Measurements from ENCODE around the gene AFF3.
"Not testable (repeated sequence)": the region's sequence is repeated elsewhere in the genome, so short reads cannot be mapped to it uniquely, and the experiment has no call there.

The AFF3 gene

GRCh38 chr2:99953750-99954149 lies 188.6 kb downstream of the AFF3 start:
- H3K27ac ChIP-seq, result no peak overlapping the region
- TF ChIP-seq, protein P1, sequence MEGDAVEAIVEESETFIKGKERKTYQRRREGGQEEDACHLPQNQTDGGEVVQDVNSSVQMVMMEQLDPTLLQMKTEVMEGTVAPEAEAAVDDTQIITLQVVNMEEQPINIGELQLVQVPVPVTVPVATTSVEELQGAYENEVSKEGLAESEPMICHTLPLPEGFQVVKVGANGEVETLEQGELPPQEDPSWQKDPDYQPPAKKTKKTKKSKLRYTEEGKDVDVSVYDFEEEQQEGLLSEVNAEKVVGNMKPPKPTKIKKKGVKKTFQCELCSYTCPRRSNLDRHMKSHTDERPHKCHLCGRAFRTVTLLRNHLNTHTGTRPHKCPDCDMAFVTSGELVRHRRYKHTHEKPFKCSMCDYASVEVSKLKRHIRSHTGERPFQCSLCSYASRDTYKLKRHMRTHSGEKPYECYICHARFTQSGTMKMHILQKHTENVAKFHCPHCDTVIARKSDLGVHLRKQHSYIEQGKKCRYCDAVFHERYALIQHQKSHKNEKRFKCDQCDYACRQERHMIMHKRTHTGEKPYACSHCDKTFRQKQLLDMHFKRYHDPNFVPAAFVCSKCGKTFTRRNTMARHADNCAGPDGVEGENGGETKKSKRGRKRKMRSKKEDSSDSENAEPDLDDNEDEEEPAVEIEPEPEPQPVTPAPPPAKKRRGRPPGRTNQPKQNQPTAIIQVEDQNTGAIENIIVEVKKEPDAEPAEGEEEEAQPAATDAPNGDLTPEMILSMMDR (conservative IDR thresholded peaks at IDR 0.05), result no peak

- TF ChIP-seq, protein P1 (conservative IDR thresholded peaks at IDR 0.05), result no peak
- H3K27ac ChIP-seq, result no peak overlapping the region
Measured at GRCh38 chr2:99949963-99950362, 192.4 kb downstream of the AFF3 start.

- TF ChIP-seq, protein P1 (conservative IDR thresholded peaks at IDR 0.05), result no peak
- H3K27ac ChIP-seq, result no peak overlapping the region
Measured at GRCh38 chr2:99949530-99949929, 192.9 kb downstream of the AFF3 start.

DNA sequence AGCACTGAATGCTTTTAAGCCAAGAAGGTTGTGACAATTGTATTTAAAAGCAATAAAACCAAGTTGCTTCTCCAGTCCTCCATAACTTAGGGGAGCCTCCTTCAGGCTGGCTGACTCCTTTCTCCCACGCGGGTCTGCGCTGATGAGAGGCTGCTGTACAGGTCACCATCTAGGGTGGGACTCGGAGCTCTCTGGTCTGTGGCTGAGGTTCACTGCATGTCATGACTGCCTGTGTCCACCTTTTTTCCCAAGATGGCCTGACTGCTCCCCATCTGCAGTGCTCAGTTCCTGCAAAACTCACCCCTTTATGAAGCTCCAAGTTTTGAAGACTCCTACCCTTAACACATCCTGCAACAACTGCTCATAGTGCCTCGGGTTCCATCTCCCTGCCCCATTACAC lies 194.4 kb downstream of the AFF3 start:
- TF ChIP-seq, protein P1 (conservative IDR thresholded peaks at IDR 0.05), result no peak
- no peak overlapping the region for H3K27ac ChIP-seq

DNA sequence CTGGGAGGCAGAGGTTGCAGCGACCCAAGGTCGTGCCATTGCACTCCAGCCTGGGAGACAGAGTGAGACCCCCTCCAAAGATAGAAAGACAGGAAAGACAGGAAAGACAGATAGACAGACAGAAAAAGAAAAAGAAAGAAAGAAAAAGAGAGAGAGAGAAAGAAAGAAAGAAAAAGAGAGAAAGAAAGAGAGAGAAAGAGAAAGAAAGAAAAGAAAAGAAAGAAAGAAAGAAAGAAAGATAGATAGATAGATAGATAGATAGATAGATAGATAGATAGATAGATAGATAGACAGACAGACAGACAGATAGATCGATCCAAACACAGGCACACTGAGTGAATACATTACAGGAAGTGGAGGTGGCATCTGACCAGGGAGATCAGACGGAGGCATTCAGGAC lies 195.0 kb downstream of the AFF3 start:
- not testable (repeated sequence) for H3K27ac ChIP-seq

- H3K27ac ChIP-seq, result no peak overlapping the region
- TF ChIP-seq, protein P1 (conservative IDR thresholded peaks at IDR 0.05), result no peak
Measured at GRCh38 chr2:99944019-99944418, 198.4 kb downstream of the AFF3 start.

DNA sequence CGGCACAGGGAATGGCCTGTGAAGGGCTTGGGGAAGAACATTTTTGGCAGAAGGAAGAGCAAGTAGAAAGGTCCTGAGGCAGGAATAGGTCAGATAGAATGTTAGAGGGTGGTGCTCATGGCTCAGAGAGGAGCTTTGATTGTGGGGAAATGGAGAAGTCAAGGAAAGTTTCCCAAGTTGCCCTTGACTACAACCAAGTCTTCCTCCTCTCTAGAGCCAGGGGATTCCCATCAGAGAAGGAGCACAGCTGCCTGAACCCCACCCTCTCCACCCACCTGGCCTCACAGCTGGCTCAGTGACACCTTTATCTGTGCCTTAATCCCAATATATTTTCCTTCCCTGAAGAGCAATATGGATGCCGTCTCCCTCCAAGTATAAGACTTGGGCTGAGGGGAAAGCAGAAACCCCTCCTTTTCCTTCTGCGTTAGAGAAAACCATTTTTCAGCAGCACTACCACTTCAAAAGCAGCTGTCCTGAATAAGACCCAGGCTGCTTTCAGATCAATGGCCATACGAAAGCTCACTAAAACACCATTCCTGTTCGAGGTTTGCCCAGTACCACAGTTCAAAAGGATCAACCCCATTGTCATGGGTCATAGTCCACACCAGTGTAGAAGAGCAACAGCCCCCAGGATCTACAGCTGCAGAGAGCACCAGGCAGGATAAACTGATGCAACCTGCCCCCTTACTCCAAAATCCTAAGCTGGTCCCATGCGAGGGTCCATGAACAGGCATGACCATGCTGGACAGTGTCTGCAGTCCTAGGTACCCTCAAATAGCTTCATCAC lies 199.6 kb downstream of the AFF3 start:
- TF ChIP-seq, protein P1 (conservative IDR thresholded peaks at IDR 0.05), result no peak
- no peak overlapping the region for H3K27ac ChIP-seq

DNA sequence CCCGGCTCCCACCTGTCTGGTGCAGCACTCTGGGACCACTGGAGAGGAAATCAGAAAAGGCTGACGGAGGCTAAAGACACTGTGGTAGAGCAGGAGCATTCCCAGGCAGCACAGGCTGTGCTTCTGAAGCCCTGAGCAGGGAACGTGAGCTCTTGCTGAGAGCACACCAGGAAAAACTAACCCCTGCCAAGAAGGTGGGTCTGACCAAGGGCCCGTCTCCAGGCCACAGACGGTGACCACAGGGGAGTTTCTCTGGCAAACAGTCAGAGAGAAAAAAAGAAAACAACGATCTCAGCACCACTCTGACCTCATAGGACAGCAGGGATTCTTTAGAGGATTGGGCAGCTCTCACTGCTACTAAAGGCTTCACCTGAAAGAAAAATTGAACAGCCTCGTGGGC lies 201.4 kb downstream of the AFF3 start:
- TF ChIP-seq, protein P1 (conservative IDR thresholded peaks at IDR 0.05), result no peak

More for the DNA sequence above, 201.4 kb downstream of the AFF3 start:
- H3K27ac ChIP-seq, result no peak overlapping the region

All from VCaP (cell line).